Glomerular visceral epithelial cell (primary cell): ENCODE results near the gene USP30.
A peak's percentile ranks its signal among the peaks of the same experiment; 100 is the strongest.
"Not testable (repeated sequence)": the region's sequence is repeated elsewhere in the genome, so short reads cannot be mapped to it uniquely, and the experiment has no call there.

ENCODE experiments used
- DNase-seq: peaks from one replicate; pipeline ENCODE4 v3.0.0-alpha.2; 2016; ENCODE audit errors: extremely low spot score

USP30 gene

GRCh38 chr12:109052097-109052413, 321 bp upstream of the USP30 start:
- DNase-seq = no peak

- no peak for DNase-seq
These were observed 1.2 kb downstream of the USP30 start for GRCh38 chr12:109053382-109054123.

- not testable (repeated sequence) for DNase-seq
These were observed 1.7 kb downstream of the USP30 start for GRCh38 chr12:109054124-109054513.

GRCh38 chr12:109054520-109054919, 2.1 kb downstream of the USP30 start:
- no peak for DNase-seq

GRCh38 chr12:109056891-109057290, 4.5 kb downstream of the USP30 start:
- no peak for DNase-seq

GRCh38 chr12:109057376-109057775, 5.0 kb downstream of the USP30 start:
- no peak for DNase-seq

GRCh38 chr12:109058773-109059172, 6.4 kb downstream of the USP30 start:
- no peak for DNase-seq

- no peak for DNase-seq
These were observed 11.8 kb downstream of the USP30 start for GRCh38 chr12:109064143-109064542.

GRCh38 chr12:109065154-109065852, 12.9 kb downstream of the USP30 start:
- DNase-seq = no peak

- DNase-seq = no peak
These were observed 13.4 kb downstream of the USP30 start for GRCh38 chr12:109065853-109066193.

GRCh38 chr12:109069307-109070271, 17.2 kb downstream of the USP30 start:
- no peak for DNase-seq

- no peak for DNase-seq
These were observed 22.5 kb downstream of the USP30 start for GRCh38 chr12:109074866-109075265.

GRCh38 chr12:109082751-109083150, 30.4 kb downstream of the USP30 start:
- no peak for DNase-seq

GRCh38 chr12:109084425-109084824, 32.0 kb downstream of the USP30 start:
- DNase-seq = no peak

- no peak for DNase-seq
These were observed 33.2 kb downstream of the USP30 start for GRCh38 chr12:109085590-109085989.

GRCh38 chr12:109087250-109087649, 34.9 kb downstream of the USP30 start:
- no peak for DNase-seq

- DNase-seq = no peak
These were observed 36.4 kb downstream of the USP30 start for GRCh38 chr12:109088818-109089217.

- no peak for DNase-seq
These were observed 37.3 kb downstream of the USP30 start for GRCh38 chr12:109089683-109090082.

- DNase-seq = no peak
These were observed 40.2 kb downstream of the USP30 start for GRCh38 chr12:109092497-109093021.

- DNase-seq = peak; percentile 89
These were observed 40.9 kb downstream of the USP30 start, which contains the start of gene ALKBH2 for GRCh38 chr12:109093022-109093918. TSS of gene ALKBH2 (minus strand) at chr12:109093472. CDS start at chr12:109092786, 686 bp downstream.

GRCh38 chr12:109097140-109097434, 44.7 kb downstream of the USP30 start:
- DNase-seq = no peak
